MM.1S (cell line): ENCODE results near the gene POLE.

ENCODE experiments used
- CTCF ChIP-seq: fragments of 300-600 bp; sonication (generic); IDR thresholded peaks from 2 replicates; pipeline ENCODE4 v1.5.1; 2016; ENCODE audit warnings: antibody characterized with exemption, low read length, mixed read lengths
- EZH2 ChIP-seq: fragments of 300-600 bp; sonication (generic); optimal IDR thresholded peaks from 2 replicates; pipeline ENCODE3; 2017; ENCODE audit warnings: low read depth, mild to moderate bottlenecking, antibody characterized with exemption, low read length, mixed read lengths
- EZH2phosphoT487 ChIP-seq: fragments of 300-600 bp; sonication (generic); IDR thresholded peaks from 2 replicates; pipeline ENCODE4 v1.6.1; 2018; ENCODE audit warnings: antibody characterized with exemption, low read length

GRCh38 chr12:132633398-132633797, 53.7 kb downstream of the POLE start:
- TF ChIP-seq EZH2phosphoT487, result no peak
- no peak for TF ChIP-seq EZH2
- TF ChIP-seq CTCF, result no peak
